ENCODE data around the gene AQP12A.

GRCh38 chr2:240728361-240728760 lies 36.7 kb downstream of the AQP12A start:
- TF ChIP-seq POLR2A (IDR thresholded peaks at IDR 0.05; ENCODE audit: low read length) (no peak), GATA1 (IDR thresholded peaks at IDR 0.05; ENCODE audit: low read depth, low read length) (no peak)
